Calu3 (cell line): Measurements from ENCODE around the gene PSMA5. TPM values are rescaled to one million over a fixed set of nuclear protein-coding genes. Genes with fewer than 3 reads are reported as not detected.

Source experiments
- BruUV-seq: library from RNA; stranded (reverse); fragments of 400-500 nt; replicated peaks from 2 replicates; lab custom pipeline; 2021; lab: Mats Ljungman, UMichigan
- CTCF ChIA-PET: fragments of 300-600 bp; sonication (Branson Sonifier 250); formaldehyde crosslinking; loops from one replicate; lab custom pipeline; 2022; ENCODE audit warnings: antibody characterized with exemption; lab: Charles Lee
- DNase-seq: peaks from one replicate; pipeline ENCODE4 v3.0.0; 2022
- H3K27ac Mint-ChIP-seq: one replicate; pipeline ENCODE4 v1.8.0; 2022; ENCODE audit warnings: mixed read lengths; ENCODE audit not compliant: unreplicated experiment
- H3K27me3 Mint-ChIP-seq: one replicate; pipeline ENCODE4 v1.8.0; 2022; ENCODE audit warnings: mixed read lengths; ENCODE audit not compliant: unreplicated experiment
- H3K36me3 Mint-ChIP-seq: one replicate; pipeline ENCODE4 v1.8.0; 2022; ENCODE audit warnings: mild to moderate bottlenecking, moderate library complexity, mixed read lengths; ENCODE audit not compliant: insufficient read depth, unreplicated experiment
- H3K4me1 Mint-ChIP-seq: one replicate; pipeline ENCODE4 v1.8.0; 2022; ENCODE audit warnings: mild to moderate bottlenecking, low read depth, mixed read lengths; ENCODE audit not compliant: unreplicated experiment
- H3K4me3 Mint-ChIP-seq: one replicate; pipeline ENCODE4 v1.8.0; 2022; ENCODE audit warnings: mild to moderate bottlenecking, low read depth, moderate library complexity, mixed read lengths; ENCODE audit not compliant: unreplicated experiment
- H3K9me3 Mint-ChIP-seq: one replicate; pipeline ENCODE4 v1.8.0; 2022; ENCODE audit warnings: low read depth, mixed read lengths; ENCODE audit not compliant: unreplicated experiment
- CTCF ChIP-seq: fragments of 200-600 bp; IDR thresholded peaks from one replicate; pipeline ENCODE4 v1.8.0; 2022; ENCODE audit warnings: antibody characterized with exemption; ENCODE audit not compliant: unreplicated experiment
- intact Hi-C: fragments of 100-400 bp; cut with micrococcal nuclease; formaldehyde crosslinking; loops from one replicate; pipeline ENCODE4 v1.10.0; 2022; ENCODE audit not compliant: unreplicated experiment
- total RNA-seq: library from RNA; stranded (reverse); gene quantifications from 2 replicates; pipeline ENCODE4 v1.2.3, GENCODE V29; 2022

The PSMA5 gene
- total RNA-seq, 1 experiment from 2014 or later, result 121 TPM

- H3K36me3 Mint-ChIP-seq, result no peaks in the 10 kb centered on the region
- no peaks in the 10 kb centered on the region for H3K27me3 Mint-ChIP-seq
- CTCF ChIA-PET, result no interaction called here
- no TSS peak for BruUV-seq
- H3K4me3 Mint-ChIP-seq, result no peak overlapping the region
- no peaks in the 10 kb centered on the region for H3K9me3 Mint-ChIP-seq
- no peak for DNase-seq
- H3K27ac Mint-ChIP-seq, result no peak overlapping the region
- TF ChIP-seq CTCF, result no peak
- intact Hi-C loops, result loop anchor here (10.0 kb wide), 1 partner anchor 197 kb away; no protein-coding TSS in a partner anchor
- H3K4me1 Mint-ChIP-seq, result peaks cover 46% of the 10 kb centered on the region
Observed at GRCh38 chr1:109391626-109392025, 34.6 kb downstream of the PSMA5 start.

- CTCF ChIA-PET, result no interaction called here
- H3K4me3 Mint-ChIP-seq, result no peak overlapping the region
- intact Hi-C loops, result loop anchor here (10.0 kb wide), 1 partner anchor 196 kb away; no protein-coding TSS in a partner anchor
- no peak for DNase-seq
- no peaks in the 10 kb centered on the region for H3K36me3 Mint-ChIP-seq
- H3K27me3 Mint-ChIP-seq, result no peaks in the 10 kb centered on the region
- H3K27ac Mint-ChIP-seq, result no peak overlapping the region
- no peak for TF ChIP-seq CTCF
- peaks cover 43% of the 10 kb centered on the region for H3K4me1 Mint-ChIP-seq
- no peaks in the 10 kb centered on the region for H3K9me3 Mint-ChIP-seq
- BruUV-seq, result no TSS peak
Observed at GRCh38 chr1:109391157-109391556, 35.1 kb downstream of the PSMA5 start.

- TF ChIP-seq CTCF, result no peak
- no TSS peak for BruUV-seq
- intact Hi-C loops, result loop anchor here (10.0 kb wide), 1 partner anchor 195 kb away; no protein-coding TSS in a partner anchor
- Mint-ChIP-seq H3K36me3 (no peaks in the 10 kb centered on the region), H3K27ac (no peak overlapping the region), H3K9me3 (no peaks in the 10 kb centered on the region), H3K4me3 (no peak overlapping the region), H3K4me1 (peaks cover 34% of the 10 kb centered on the region), H3K27me3 (no peaks in the 10 kb centered on the region)
- CTCF ChIA-PET, result interaction anchor here (1.1 kb wide), 1 partner anchor 9 kb away, joined by 3 read pairs; no protein-coding TSS in a partner anchor
- no peak for DNase-seq
Observed at GRCh38 chr1:109389638-109390341, 36.5 kb downstream of the PSMA5 start.

GRCh38 chr1:109388884-109389637 lies 37.2 kb downstream of the PSMA5 start:
- no TSS peak for BruUV-seq
- peaks cover 33% of the 10 kb centered on the region for H3K4me1 Mint-ChIP-seq

More at GRCh38 chr1:109388884-109389637, 37.2 kb downstream of the PSMA5 start:
- CTCF ChIA-PET, result no interaction called here
- Mint-ChIP-seq H3K36me3 (no peaks in the 10 kb centered on the region), H3K9me3 (no peaks in the 10 kb centered on the region), H3K4me3 (no peak overlapping the region), H3K27ac (no peak overlapping the region), H3K27me3 (no peaks in the 10 kb centered on the region)
- intact Hi-C loops, result no loop called here
- no peak for TF ChIP-seq CTCF
- DNase-seq, result no peak
